ENCODE results near the gene ICE1. TPM values are rescaled to one million over a fixed set of nuclear protein-coding genes. Genes with fewer than 3 reads are reported as not detected.
A peak's percentile ranks its signal among the peaks of the same experiment; 100 is the strongest.

ICE1 gene
- total and polyA plus RNA-seq, 4 donors: 4.1 to 18.8 (median 9.5) TPM

DNA sequence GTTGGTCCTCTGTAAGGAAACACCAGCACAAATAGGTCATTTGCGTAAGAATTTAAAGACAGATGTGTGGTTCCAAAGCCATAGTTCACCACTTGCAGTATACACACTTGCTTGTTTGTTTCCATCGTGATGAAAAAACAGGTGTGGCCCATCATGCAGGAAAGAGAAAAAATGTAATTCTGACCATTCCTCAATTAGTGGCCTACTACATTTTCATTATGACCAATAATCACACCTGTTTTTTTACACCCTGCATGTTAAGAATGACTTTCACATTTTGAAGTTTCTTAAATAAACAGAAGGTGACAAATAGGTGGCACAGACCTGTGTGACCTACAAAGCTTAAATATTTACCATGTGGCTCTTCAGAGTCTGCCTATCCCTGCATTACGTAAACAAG is 2.2 kb upstream of the ICE1 start:
- 73% methylated on average over 3 of the region's 3 CpGs for WGBS
- no peak for DNase-seq (ENCODE audit: low spot score)
- Histone ChIP-seq H3K9ac (ENCODE audit: low read depth in 1 of 2, low read length in 2 of 2) (no peak overlapping the region), H3K27me3 (ENCODE audit: control insufficient read depth in 4 of 4, insufficient read depth in 4 of 4, low read length in 3 of 4) (no peaks in the 10 kb centered on the region), H3K27ac (ENCODE audit: low read depth in 1 of 2, low read length in 2 of 2) (no peak overlapping the region), H3K4me3 (ENCODE audit: low read depth in 1 of 3, low read length in 3 of 3) (no peak overlapping the region), H3K9me3 (ENCODE audit: control insufficient read depth in 4 of 4, low read length in 3 of 4) (no peaks in the 10 kb centered on the region), H3K36me3 (ENCODE audit: control insufficient read depth in 4 of 4, insufficient read depth in 3 of 4, low read depth in 1 of 4, low read length in 3 of 4) (no peaks in the 10 kb centered on the region), H3K4me1 (ENCODE audit: control insufficient read depth in 4 of 4, insufficient read depth in 4 of 4, low read length in 3 of 4) (peaks cover 4 to 38% (median 34%) of the 10 kb centered on the region in 4 donors)
- TF ChIP-seq NR2F2 (IDR thresholded peaks at IDR 0.05): no peak

DNA sequence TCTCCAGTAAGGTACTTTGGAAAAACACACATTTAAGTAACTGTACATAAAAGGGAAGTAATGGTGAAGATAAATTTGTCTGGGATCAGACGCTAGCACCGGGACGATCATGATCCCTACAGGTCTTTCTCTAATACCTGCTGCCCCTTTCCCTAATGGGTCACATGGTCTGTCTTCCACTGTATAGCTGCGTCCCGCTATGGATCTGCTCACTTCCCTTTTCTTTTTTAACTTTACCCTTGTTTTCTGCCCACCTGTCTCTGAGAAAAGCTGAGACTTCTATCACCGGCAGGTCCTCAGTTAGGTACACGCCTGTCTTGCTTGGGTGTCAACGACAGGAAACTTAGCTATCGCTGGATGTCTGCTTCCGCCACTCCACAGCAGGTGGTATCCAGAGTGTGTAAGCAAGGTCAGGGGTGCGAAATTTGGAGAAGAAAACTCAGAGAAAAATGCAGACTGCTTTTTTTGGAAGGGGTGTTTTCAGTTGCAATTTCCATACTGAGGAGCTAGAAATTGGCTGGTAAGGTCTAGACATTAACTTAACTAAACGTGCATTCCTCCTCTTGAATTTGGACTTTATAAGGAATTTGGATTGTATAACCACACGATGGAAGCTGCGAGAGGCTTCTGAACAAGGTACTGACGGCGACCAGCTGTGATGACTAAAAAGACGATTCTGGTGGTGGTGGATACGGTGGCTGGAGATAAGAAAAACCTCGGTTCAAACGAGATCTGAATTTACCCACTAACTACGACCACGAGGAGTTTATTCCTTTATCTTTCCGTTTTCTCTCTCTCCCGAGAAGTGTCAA is 1.1 kb upstream of the ICE1 start:
- WGBS: 15% methylated on average over 24 of the region's 24 CpGs
- TF ChIP-seq YY1 (IDR thresholded peaks at IDR 0.05) (no peak), RXRA (IDR thresholded peaks at IDR 0.05) (no peak), FOXA2 (IDR thresholded peaks at IDR 0.05) (no peak), HNF4G (IDR thresholded peaks at IDR 0.05) (no peak), EGR1 (IDR thresholded peaks at IDR 0.05; ENCODE audit: low read depth in 2 of 2) (no peak), FOXA1 (IDR thresholded peaks at IDR 0.05) (no peak), NR2F2 (IDR thresholded peaks at IDR 0.05) (no peak), RAD21 (IDR thresholded peaks at IDR 0.05) (no peak), GABPA (IDR thresholded peaks at IDR 0.05 in 1 of 2, conservative IDR thresholded peaks at IDR 0.05 in 1 of 2) (no peak), TAF1 (conservative IDR thresholded peaks at IDR 0.05) (no peak), HNF4A (conservative IDR thresholded peaks at IDR 0.05) (no peak), SP1 (IDR thresholded peaks at IDR 0.05) (no peak)
- TF ChIP-seq, protein P1, sequence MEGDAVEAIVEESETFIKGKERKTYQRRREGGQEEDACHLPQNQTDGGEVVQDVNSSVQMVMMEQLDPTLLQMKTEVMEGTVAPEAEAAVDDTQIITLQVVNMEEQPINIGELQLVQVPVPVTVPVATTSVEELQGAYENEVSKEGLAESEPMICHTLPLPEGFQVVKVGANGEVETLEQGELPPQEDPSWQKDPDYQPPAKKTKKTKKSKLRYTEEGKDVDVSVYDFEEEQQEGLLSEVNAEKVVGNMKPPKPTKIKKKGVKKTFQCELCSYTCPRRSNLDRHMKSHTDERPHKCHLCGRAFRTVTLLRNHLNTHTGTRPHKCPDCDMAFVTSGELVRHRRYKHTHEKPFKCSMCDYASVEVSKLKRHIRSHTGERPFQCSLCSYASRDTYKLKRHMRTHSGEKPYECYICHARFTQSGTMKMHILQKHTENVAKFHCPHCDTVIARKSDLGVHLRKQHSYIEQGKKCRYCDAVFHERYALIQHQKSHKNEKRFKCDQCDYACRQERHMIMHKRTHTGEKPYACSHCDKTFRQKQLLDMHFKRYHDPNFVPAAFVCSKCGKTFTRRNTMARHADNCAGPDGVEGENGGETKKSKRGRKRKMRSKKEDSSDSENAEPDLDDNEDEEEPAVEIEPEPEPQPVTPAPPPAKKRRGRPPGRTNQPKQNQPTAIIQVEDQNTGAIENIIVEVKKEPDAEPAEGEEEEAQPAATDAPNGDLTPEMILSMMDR (IDR thresholded peaks at IDR 0.05; ENCODE audit: low read depth, low read length, missing input control): no peak
- TF ChIP-seq, protein P2, sequence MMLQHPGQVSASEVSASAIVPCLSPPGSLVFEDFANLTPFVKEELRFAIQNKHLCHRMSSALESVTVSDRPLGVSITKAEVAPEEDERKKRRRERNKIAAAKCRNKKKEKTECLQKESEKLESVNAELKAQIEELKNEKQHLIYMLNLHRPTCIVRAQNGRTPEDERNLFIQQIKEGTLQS (IDR thresholded peaks at IDR 0.05): no peak
- TF ChIP-seq, protein P3, sequence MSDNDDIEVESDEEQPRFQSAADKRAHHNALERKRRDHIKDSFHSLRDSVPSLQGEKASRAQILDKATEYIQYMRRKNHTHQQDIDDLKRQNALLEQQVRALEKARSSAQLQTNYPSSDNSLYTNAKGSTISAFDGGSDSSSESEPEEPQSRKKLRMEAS (IDR thresholded peaks at IDR 0.05): no peak
- TF ChIP-seq, protein P4, sequence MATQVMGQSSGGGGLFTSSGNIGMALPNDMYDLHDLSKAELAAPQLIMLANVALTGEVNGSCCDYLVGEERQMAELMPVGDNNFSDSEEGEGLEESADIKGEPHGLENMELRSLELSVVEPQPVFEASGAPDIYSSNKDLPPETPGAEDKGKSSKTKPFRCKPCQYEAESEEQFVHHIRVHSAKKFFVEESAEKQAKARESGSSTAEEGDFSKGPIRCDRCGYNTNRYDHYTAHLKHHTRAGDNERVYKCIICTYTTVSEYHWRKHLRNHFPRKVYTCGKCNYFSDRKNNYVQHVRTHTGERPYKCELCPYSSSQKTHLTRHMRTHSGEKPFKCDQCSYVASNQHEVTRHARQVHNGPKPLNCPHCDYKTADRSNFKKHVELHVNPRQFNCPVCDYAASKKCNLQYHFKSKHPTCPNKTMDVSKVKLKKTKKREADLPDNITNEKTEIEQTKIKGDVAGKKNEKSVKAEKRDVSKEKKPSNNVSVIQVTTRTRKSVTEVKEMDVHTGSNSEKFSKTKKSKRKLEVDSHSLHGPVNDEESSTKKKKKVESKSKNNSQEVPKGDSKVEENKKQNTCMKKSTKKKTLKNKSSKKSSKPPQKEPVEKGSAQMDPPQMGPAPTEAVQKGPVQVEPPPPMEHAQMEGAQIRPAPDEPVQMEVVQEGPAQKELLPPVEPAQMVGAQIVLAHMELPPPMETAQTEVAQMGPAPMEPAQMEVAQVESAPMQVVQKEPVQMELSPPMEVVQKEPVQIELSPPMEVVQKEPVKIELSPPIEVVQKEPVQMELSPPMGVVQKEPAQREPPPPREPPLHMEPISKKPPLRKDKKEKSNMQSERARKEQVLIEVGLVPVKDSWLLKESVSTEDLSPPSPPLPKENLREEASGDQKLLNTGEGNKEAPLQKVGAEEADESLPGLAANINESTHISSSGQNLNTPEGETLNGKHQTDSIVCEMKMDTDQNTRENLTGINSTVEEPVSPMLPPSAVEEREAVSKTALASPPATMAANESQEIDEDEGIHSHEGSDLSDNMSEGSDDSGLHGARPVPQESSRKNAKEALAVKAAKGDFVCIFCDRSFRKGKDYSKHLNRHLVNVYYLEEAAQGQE (IDR thresholded peaks at IDR 0.05): no peak
- TF ChIP-seq, protein P5, sequence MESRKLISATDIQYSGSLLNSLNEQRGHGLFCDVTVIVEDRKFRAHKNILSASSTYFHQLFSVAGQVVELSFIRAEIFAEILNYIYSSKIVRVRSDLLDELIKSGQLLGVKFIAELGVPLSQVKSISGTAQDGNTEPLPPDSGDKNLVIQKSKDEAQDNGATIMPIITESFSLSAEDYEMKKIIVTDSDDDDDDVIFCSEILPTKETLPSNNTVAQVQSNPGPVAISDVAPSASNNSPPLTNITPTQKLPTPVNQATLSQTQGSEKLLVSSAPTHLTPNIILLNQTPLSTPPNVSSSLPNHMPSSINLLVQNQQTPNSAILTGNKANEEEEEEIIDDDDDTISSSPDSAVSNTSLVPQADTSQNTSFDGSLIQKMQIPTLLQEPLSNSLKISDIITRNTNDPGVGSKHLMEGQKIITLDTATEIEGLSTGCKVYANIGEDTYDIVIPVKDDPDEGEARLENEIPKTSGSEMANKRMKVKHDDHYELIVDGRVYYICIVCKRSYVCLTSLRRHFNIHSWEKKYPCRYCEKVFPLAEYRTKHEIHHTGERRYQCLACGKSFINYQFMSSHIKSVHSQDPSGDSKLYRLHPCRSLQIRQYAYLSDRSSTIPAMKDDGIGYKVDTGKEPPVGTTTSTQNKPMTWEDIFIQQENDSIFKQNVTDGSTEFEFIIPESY (IDR thresholded peaks at IDR 0.05): no peak
- no peak for DNase-seq (ENCODE audit: low spot score)

More for the DNA sequence above, 1.1 kb upstream of the ICE1 start:
- Histone ChIP-seq H3K36me3 (ENCODE audit: control insufficient read depth in 4 of 4, insufficient read depth in 3 of 4, low read depth in 1 of 4, low read length in 3 of 4) (no peaks in the 10 kb centered on the region), H3K9ac (ENCODE audit: low read depth in 1 of 2, low read length in 2 of 2) (peak overlapping the region; percentile 48 to 86), H3K4me3 (ENCODE audit: low read depth in 1 of 3, low read length in 3 of 3) (peak overlapping the region; percentile 70 to 73 (median 73)), H3K27ac (ENCODE audit: low read depth in 1 of 2, low read length in 2 of 2) (peak overlapping the region; percentile 94 to 98), H3K9me3 (ENCODE audit: control insufficient read depth in 4 of 4, low read length in 3 of 4) (no peaks in the 10 kb centered on the region), H3K4me1 (ENCODE audit: control insufficient read depth in 4 of 4, insufficient read depth in 4 of 4, low read length in 3 of 4) (peaks cover 4 to 40% (median 35%) of the 10 kb centered on the region in 4 donors), H3K27me3 (ENCODE audit: control insufficient read depth in 4 of 4, insufficient read depth in 4 of 4, low read length in 3 of 4) (no peaks in the 10 kb centered on the region)
